ENCODE data around the gene GOLPH3. TPM values are rescaled to one million over a fixed set of nuclear protein-coding genes. Genes with fewer than 3 reads are reported as not detected.
A peak's percentile ranks its signal among the peaks of the same experiment; 100 is the strongest.

GOLPH3 gene
- total and polyA plus RNA-seq, 9 donors: 40.3 to 71.9 (median 55.5) TPM

- H3K27ac ChIP-seq (ENCODE audit: low read length): no peak overlapping the region
- H3K36me3 ChIP-seq (ENCODE audit: control insufficient read depth, insufficient read depth, low read length): no peaks in the 10 kb centered on the region
- no peak overlapping the region for H3K4me3 ChIP-seq (ENCODE audit: low read length)
- peaks cover 8% of the 10 kb centered on the region for H3K4me1 ChIP-seq (ENCODE audit: control insufficient read depth, insufficient read depth, low read length)
- no peaks in the 10 kb centered on the region for H3K27me3 ChIP-seq (ENCODE audit: control insufficient read depth, insufficient read depth, low read length)
- no peak for DNase-seq
- no peaks in the 10 kb centered on the region for H3K9me3 ChIP-seq (replicated peaks; ENCODE audit: control insufficient read depth, low read depth, low read length)
- WGBS (ENCODE audit: insufficient coverage): no CpG with 5 or more reads among the region's 5 CpGs
Observed at GRCh38 chr5:32206053-32206452, 31.9 kb upstream of the GOLPH3 start.

- H3K4me1 ChIP-seq (ENCODE audit: control insufficient read depth, insufficient read depth, low read length): peaks cover 5% of the 10 kb centered on the region
- no peaks in the 10 kb centered on the region for H3K27me3 ChIP-seq (ENCODE audit: control insufficient read depth, insufficient read depth, low read length)
- no peaks in the 10 kb centered on the region for H3K9me3 ChIP-seq (replicated peaks; ENCODE audit: control insufficient read depth, low read depth, low read length)
- no peak overlapping the region for H3K27ac ChIP-seq (ENCODE audit: low read length)
- peak; percentile 86 for DNase-seq
- WGBS (ENCODE audit: insufficient coverage): no CpG with 5 or more reads among the region's 2 CpGs
- H3K36me3 ChIP-seq (ENCODE audit: control insufficient read depth, insufficient read depth, low read length): no peaks in the 10 kb centered on the region
- no peak overlapping the region for H3K4me3 ChIP-seq (ENCODE audit: low read length)
Observed at GRCh38 chr5:32202394-32202793, 28.3 kb upstream of the GOLPH3 start.

- H3K27ac ChIP-seq (ENCODE audit: low read length): no peak overlapping the region
- H3K27me3 ChIP-seq (ENCODE audit: control insufficient read depth, insufficient read depth, low read length): no peaks in the 10 kb centered on the region
- H3K4me1 ChIP-seq (ENCODE audit: control insufficient read depth, insufficient read depth, low read length): peaks cover 5% of the 10 kb centered on the region
- WGBS (ENCODE audit: insufficient coverage): no CpG with 5 or more reads among the region's 3 CpGs
- no peaks in the 10 kb centered on the region for H3K36me3 ChIP-seq (ENCODE audit: control insufficient read depth, insufficient read depth, low read length)
- no peak overlapping the region for H3K4me3 ChIP-seq (ENCODE audit: low read length)
- H3K9me3 ChIP-seq (replicated peaks; ENCODE audit: control insufficient read depth, low read depth, low read length): no peaks in the 10 kb centered on the region
- no peak for DNase-seq
Observed at GRCh38 chr5:32201122-32201753, 27.1 kb upstream of the GOLPH3 start.

GRCh38 chr5:32197032-32197431 is 22.9 kb upstream of the GOLPH3 start:
- DNase-seq: no peak
- Histone ChIP-seq H3K36me3 (ENCODE audit: control insufficient read depth, insufficient read depth, low read length) (no peaks in the 10 kb centered on the region), H3K4me1 (ENCODE audit: control insufficient read depth, insufficient read depth, low read length) (peaks cover 9% of the 10 kb centered on the region), H3K4me3 (ENCODE audit: low read length) (no peak overlapping the region), H3K27me3 (ENCODE audit: control insufficient read depth, insufficient read depth, low read length) (no peaks in the 10 kb centered on the region), H3K9me3 (replicated peaks; ENCODE audit: control insufficient read depth, low read depth, low read length) (no peaks in the 10 kb centered on the region), H3K27ac (ENCODE audit: low read length) (no peak overlapping the region)
- WGBS (ENCODE audit: insufficient coverage): 92% methylated on average over 3 of the region's 6 CpGs

GRCh38 chr5:32195265-32195664 is 21.1 kb upstream of the GOLPH3 start:
- Histone ChIP-seq H3K4me1 (ENCODE audit: control insufficient read depth, insufficient read depth, low read length) (peaks cover 9% of the 10 kb centered on the region), H3K27ac (ENCODE audit: low read length) (no peak overlapping the region), H3K4me3 (ENCODE audit: low read length) (no peak overlapping the region), H3K9me3 (replicated peaks; ENCODE audit: control insufficient read depth, low read depth, low read length) (no peaks in the 10 kb centered on the region), H3K36me3 (ENCODE audit: control insufficient read depth, insufficient read depth, low read length) (no peaks in the 10 kb centered on the region), H3K27me3 (ENCODE audit: control insufficient read depth, insufficient read depth, low read length) (no peaks in the 10 kb centered on the region)
- no peak for DNase-seq
- WGBS (ENCODE audit: insufficient coverage): 90% methylated on average over 2 of the region's 5 CpGs

- peak overlapping the region; percentile 77 for H3K27ac ChIP-seq (ENCODE audit: low read length)
- DNase-seq: peak; percentile 84
- no peaks in the 10 kb centered on the region for H3K27me3 ChIP-seq (ENCODE audit: control insufficient read depth, insufficient read depth, low read length)
- H3K4me1 ChIP-seq (ENCODE audit: control insufficient read depth, insufficient read depth, low read length): peaks cover 9% of the 10 kb centered on the region
- peak overlapping the region; percentile 3 for H3K4me3 ChIP-seq (ENCODE audit: low read length)
- whole genome bisulfite sequencing (ENCODE audit: insufficient coverage): 29% methylated on average over 7 of the region's 7 CpGs
- no peaks in the 10 kb centered on the region for H3K9me3 ChIP-seq (replicated peaks; ENCODE audit: control insufficient read depth, low read depth, low read length)
- H3K36me3 ChIP-seq (ENCODE audit: control insufficient read depth, insufficient read depth, low read length): no peaks in the 10 kb centered on the region
Observed at GRCh38 chr5:32193591-32193990, 19.5 kb upstream of the GOLPH3 start.

- H3K36me3 ChIP-seq (ENCODE audit: control insufficient read depth, insufficient read depth, low read length): no peaks in the 10 kb centered on the region
- H3K27me3 ChIP-seq (ENCODE audit: control insufficient read depth, insufficient read depth, low read length): no peaks in the 10 kb centered on the region
- WGBS (ENCODE audit: insufficient coverage): 7% methylated on average over 3 of the region's 5 CpGs
- H3K4me3 ChIP-seq (ENCODE audit: low read length): no peak overlapping the region
- peak; percentile 99 for DNase-seq
- peaks cover 6% of the 10 kb centered on the region for H3K9me3 ChIP-seq (replicated peaks; ENCODE audit: control insufficient read depth, low read depth, low read length)
- H3K27ac ChIP-seq (ENCODE audit: low read length): peak overlapping the region; percentile 37
- H3K4me1 ChIP-seq (ENCODE audit: control insufficient read depth, insufficient read depth, low read length): peaks cover 9% of the 10 kb centered on the region
Observed at GRCh38 chr5:32190095-32190494, 16.0 kb upstream of the GOLPH3 start.

GRCh38 chr5:32187675-32188074 is 13.6 kb upstream of the GOLPH3 start:
- peaks cover 6% of the 10 kb centered on the region for H3K9me3 ChIP-seq (replicated peaks; ENCODE audit: control insufficient read depth, low read depth, low read length)
- no peak for DNase-seq
- no peaks in the 10 kb centered on the region for H3K4me1 ChIP-seq (ENCODE audit: control insufficient read depth, insufficient read depth, low read length)
- no peak overlapping the region for H3K4me3 ChIP-seq (ENCODE audit: low read length)
- H3K27me3 ChIP-seq (ENCODE audit: control insufficient read depth, insufficient read depth, low read length): no peaks in the 10 kb centered on the region
- H3K36me3 ChIP-seq (ENCODE audit: control insufficient read depth, insufficient read depth, low read length): no peaks in the 10 kb centered on the region
- no peak overlapping the region for H3K27ac ChIP-seq (ENCODE audit: low read length)

- Histone ChIP-seq H3K27ac (ENCODE audit: low read length) (no peak overlapping the region), H3K9me3 (replicated peaks; ENCODE audit: control insufficient read depth, low read depth, low read length) (peaks cover 3% of the 10 kb centered on the region), H3K36me3 (ENCODE audit: control insufficient read depth, insufficient read depth, low read length) (no peaks in the 10 kb centered on the region), H3K4me3 (ENCODE audit: low read length) (no peak overlapping the region), H3K4me1 (ENCODE audit: control insufficient read depth, insufficient read depth, low read length) (no peaks in the 10 kb centered on the region), H3K27me3 (ENCODE audit: control insufficient read depth, insufficient read depth, low read length) (no peaks in the 10 kb centered on the region)
- no peak for DNase-seq
- 53% methylated on average over 3 of the region's 5 CpGs for WGBS (ENCODE audit: insufficient coverage)
Observed at GRCh38 chr5:32182463-32183063, 8.4 kb upstream of the GOLPH3 start.

- H3K27me3 ChIP-seq (ENCODE audit: control insufficient read depth, insufficient read depth, low read length): no peaks in the 10 kb centered on the region
- H3K4me1 ChIP-seq (ENCODE audit: control insufficient read depth, insufficient read depth, low read length): peaks cover 12% of the 10 kb centered on the region
- no peaks in the 10 kb centered on the region for H3K9me3 ChIP-seq (replicated peaks; ENCODE audit: control insufficient read depth, low read depth, low read length)
- H3K4me3 ChIP-seq (ENCODE audit: low read length): peak overlapping the region; percentile 90
- H3K36me3 ChIP-seq (ENCODE audit: control insufficient read depth, insufficient read depth, low read length): peaks cover 18% of the 10 kb centered on the region
- under 1% methylated on average over 70 of the region's 74 CpGs for WGBS (ENCODE audit: insufficient coverage)
- peak; percentile 94 for DNase-seq
- H3K27ac ChIP-seq (ENCODE audit: low read length): peak overlapping the region; percentile 99
Observed at GRCh38 chr5:32173267-32174010, 680 bp downstream of the GOLPH3 start.

Data from muscle of leg (tissue), 11 donors.